Measurements from ENCODE around the gene LAX1. TPM values are rescaled to one million over a fixed set of nuclear protein-coding genes. Genes with fewer than 3 reads are reported as not detected.
"Not testable (repeated sequence)": the region's sequence is repeated elsewhere in the genome, so short reads cannot be mapped to it uniquely, and the experiment has no call there.

LAX1 gene
- total and polyA plus RNA-seq, 8 donors, result 0.08 to 1.0 (median 0.22) TPM; not detected in 1

GRCh38 chr1:203792486-203792885 is 27.5 kb downstream of the LAX1 start:
- 81 to 83% methylated on average over 2 of the region's 2 CpGs for WGBS, 2 donors
- DNase-seq, result no peak
- no peaks in the 10 kb centered on the region for H3K27me3 ChIP-seq
- ATAC-seq, result no peak
- no peak overlapping the region for H3K4me3 ChIP-seq
- H3K27ac ChIP-seq, result no peak overlapping the region
- no peak for TF ChIP-seq CTCF (IDR thresholded peaks at IDR 0.05)
- H3K9me3 ChIP-seq, result no peaks in the 10 kb centered on the region
- peaks cover 6 to 11% (median 7%) of the 10 kb centered on the region in 3 donors for H3K4me1 ChIP-seq
- intact Hi-C loops (cut with DNase I), result no loop called here
- no peak for FAIRE-seq
- no peaks in the 10 kb centered on the region for H3K36me3 ChIP-seq

GRCh38 chr1:203793561-203793960 is 28.6 kb downstream of the LAX1 start:
- H3K9me3 ChIP-seq; H3K4me3 ChIP-seq; FAIRE-seq; ATAC-seq; H3K36me3 ChIP-seq; DNase-seq; H3K27ac ChIP-seq; H3K27me3 ChIP-seq; intact Hi-C loops (cut with DNase I): not testable (repeated sequence)
- H3K4me1 ChIP-seq, result peaks cover 7 to 15% (median 11%) of the 10 kb centered on the region in 3 donors
- 95 to 96% methylated on average over 7 of the region's 7 CpGs for WGBS, 2 donors

GRCh38 chr1:203794764-203795440 is 29.9 kb downstream of the LAX1 start:
- Histone ChIP-seq H3K4me1 (peaks cover 16 to 22% (median 19%) of the 10 kb centered on the region in 3 donors), H3K4me3 (peak overlapping the region in 3 of 4 donors; percentile 75 to 77 (median 75)), H3K9me3 (no peaks in the 10 kb centered on the region), H3K27ac (peak overlapping the region; percentile 83 to 97 (median 92)), H3K36me3 (no peaks in the 10 kb centered on the region), H3K27me3 (no peaks in the 10 kb centered on the region)
- FAIRE-seq (no peak), DNase-seq (no peak), ATAC-seq (no peak)
- intact Hi-C loops (cut with DNase I), result no loop called here
- WGBS, 2 donors, result 76 to 80% methylated on average over 19 of the region's 19 CpGs
- no peak for TF ChIP-seq CTCF (IDR thresholded peaks at IDR 0.05)

- FAIRE-seq (peak; percentile 96), ATAC-seq (peak; percentile 97 to 99 (median 98)), DNase-seq (peak; percentile 93 to 99 (median 98))
- intact Hi-C loops (cut with DNase I), result no loop called here
- Histone ChIP-seq H3K9me3 (no peaks in the 10 kb centered on the region), H3K27me3 (no peaks in the 10 kb centered on the region), H3K4me3 (peak within 1 kb of the TSS; percentile 58 to 77 (median 75)), H3K4me1 (peaks cover 18 to 26% (median 25%) of the 10 kb centered on the region in 3 donors), H3K27ac (peak within 1 kb of the TSS; percentile 83 to 97 (median 92)), H3K36me3 (no peaks in the 10 kb centered on the region)
- no peak for TF ChIP-seq CTCF (IDR thresholded peaks at IDR 0.05)
- 0% methylated on average over 36 to 57 of the region's 59 CpGs for WGBS, 2 donors
Measured at GRCh38 chr1:203795441-203796235, 30.7 kb downstream of the LAX1 start, which contains the start of the genes ZBED6 and ZC3H11A. ZBED6 (plus strand) TSS chr1:203795623; CDS start chr1:203797523, 1,900 bp downstream. ZC3H11A (plus strand) TSS chr1:203795623; CDS start chr1:203817071, 21,448 bp downstream.

- WGBS, 2 donors, result 0 to 1% methylated on average over 12 of the region's 12 CpGs
- peak in 1 of 6 donors; percentile 61 for DNase-seq
- no peak for TF ChIP-seq CTCF (IDR thresholded peaks at IDR 0.05)
- Histone ChIP-seq H3K9me3 (no peaks in the 10 kb centered on the region), H3K27ac (peak overlapping the region; percentile 83 to 97 (median 92)), H3K27me3 (no peaks in the 10 kb centered on the region), H3K4me3 (peak overlapping the region; percentile 58 to 77 (median 75)), H3K4me1 (peaks cover 18 to 32% (median 25%) of the 10 kb centered on the region in 3 donors), H3K36me3 (no peaks in the 10 kb centered on the region)
- intact Hi-C loops (cut with DNase I), result no loop called here
- no peak for FAIRE-seq
- ATAC-seq, result peak; percentile 15 to 44 (median 36)
Measured at GRCh38 chr1:203796236-203796605, 31.2 kb downstream of the LAX1 start.

All from pancreas (tissue), 10 donors.